PFSK-1 (cell line): ENCODE data around the gene AUTS2.

Experiments used
- FOXP2 ChIP-seq: optimal IDR thresholded peaks from 2 replicates; pipeline ENCODE3; 2011; ENCODE audit warnings: borderline replicate concordance, control low read depth, inconsistent platforms; ENCODE audit not compliant: insufficient read depth; ENCODE audit errors: extremely low read length, extremely low read depth
- POLR2AphosphoS5 ChIP-seq: IDR thresholded peaks from 2 replicates; pipeline ENCODE4 v1.6.1; 2012; ENCODE audit warnings: low read depth, mild to moderate bottlenecking, control low read depth, low read length, moderate library complexity
- REST ChIP-seq, 2 experiments: IDR thresholded peaks; 2 replicates each; pipeline versions ENCODE4 v1.6.1 to v1.8.0; 2011 to 2012; ENCODE audit warnings: low read depth in 2 of 2, low read length in 2 of 2, control low read depth in 1 of 2, inconsistent platforms in 1 of 2, mild to moderate bottlenecking in 1 of 2, moderate library complexity in 1 of 2; ENCODE audit not compliant: insufficient read depth in 1 of 2
- SIN3A ChIP-seq: IDR thresholded peaks from 2 replicates; pipeline ENCODE4 v1.6.1; 2012; ENCODE audit warnings: mild to moderate bottlenecking, low read length, moderate library complexity, borderline replicate concordance; ENCODE audit not compliant: insufficient read depth
- TAF1 ChIP-seq: IDR thresholded peaks from 2 replicates; pipeline ENCODE4 v1.6.1; 2012; ENCODE audit warnings: low read length, control low read depth, borderline replicate concordance; ENCODE audit not compliant: insufficient read depth

AUTS2 gene

GRCh38 chr7:70620333-70621055, 1022.2 kb downstream of the AUTS2 start:
- TF ChIP-seq SIN3A = no peak
- no peak for TF ChIP-seq POLR2AphosphoS5
- TF ChIP-seq TAF1 = no peak
- TF ChIP-seq REST (IDR thresholded peaks at IDR 0.05; ENCODE audit: insufficient read depth in 1 of 2, low read depth in 2 of 2, low read length in 2 of 2) = no peak
- TF ChIP-seq FOXP2 = no peak

GRCh38 chr7:70621954-70622600, 1023.8 kb downstream of the AUTS2 start:
- TF ChIP-seq TAF1 (no peak), SIN3A (no peak), REST (IDR thresholded peaks at IDR 0.05; ENCODE audit: insufficient read depth in 1 of 2, low read depth in 2 of 2, low read length in 2 of 2) (no peak), FOXP2 (no peak), POLR2AphosphoS5 (no peak)

- TF ChIP-seq REST (IDR thresholded peaks at IDR 0.05; ENCODE audit: insufficient read depth in 1 of 2, low read depth in 2 of 2, low read length in 2 of 2) (no peak), TAF1 (no peak), SIN3A (no peak), POLR2AphosphoS5 (no peak), FOXP2 (no peak)
Measured at GRCh38 chr7:70622936-70623335, 1024.7 kb downstream of the AUTS2 start.

GRCh38 chr7:70624500-70625103, 1026.3 kb downstream of the AUTS2 start:
- no peak for TF ChIP-seq POLR2AphosphoS5
- TF ChIP-seq FOXP2 = no peak
- TF ChIP-seq REST (IDR thresholded peaks at IDR 0.05; ENCODE audit: insufficient read depth in 1 of 2, low read depth in 2 of 2, low read length in 2 of 2) = no peak
- no peak for TF ChIP-seq TAF1
- TF ChIP-seq SIN3A = no peak
